ENCODE data around the gene ARL10.
A peak's percentile ranks its signal among the peaks of the same experiment; 100 is the strongest.

The ARL10 gene

DNA sequence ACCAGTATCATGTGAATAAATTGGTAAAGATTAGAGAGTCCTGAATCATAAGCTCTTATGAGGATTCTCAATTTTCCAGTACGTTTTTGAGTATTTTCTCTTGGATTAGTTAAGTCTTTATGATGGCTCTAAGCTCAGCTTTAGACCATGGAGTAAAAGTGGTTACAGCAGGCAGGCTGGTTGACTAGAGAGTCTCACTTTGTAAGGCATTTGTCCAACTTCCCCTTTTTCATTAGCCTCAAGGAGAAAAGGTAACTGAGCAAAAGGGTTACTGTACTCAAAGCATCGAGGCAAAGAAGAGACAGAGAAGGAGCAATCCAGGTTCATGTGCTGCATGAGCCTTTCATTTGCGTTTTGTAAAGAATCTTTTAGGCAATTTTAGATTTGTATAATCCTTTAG is 14.6 kb downstream of the ARL10 start:
- no peaks in the 10 kb centered on the region for H3K27me3 Mint-ChIP-seq (ENCODE audit: low read depth, poor library complexity)
- no peak for DNase-seq
- no peaks in the 10 kb centered on the region for H3K4me1 Mint-ChIP-seq
- TF ChIP-seq, protein P1, sequence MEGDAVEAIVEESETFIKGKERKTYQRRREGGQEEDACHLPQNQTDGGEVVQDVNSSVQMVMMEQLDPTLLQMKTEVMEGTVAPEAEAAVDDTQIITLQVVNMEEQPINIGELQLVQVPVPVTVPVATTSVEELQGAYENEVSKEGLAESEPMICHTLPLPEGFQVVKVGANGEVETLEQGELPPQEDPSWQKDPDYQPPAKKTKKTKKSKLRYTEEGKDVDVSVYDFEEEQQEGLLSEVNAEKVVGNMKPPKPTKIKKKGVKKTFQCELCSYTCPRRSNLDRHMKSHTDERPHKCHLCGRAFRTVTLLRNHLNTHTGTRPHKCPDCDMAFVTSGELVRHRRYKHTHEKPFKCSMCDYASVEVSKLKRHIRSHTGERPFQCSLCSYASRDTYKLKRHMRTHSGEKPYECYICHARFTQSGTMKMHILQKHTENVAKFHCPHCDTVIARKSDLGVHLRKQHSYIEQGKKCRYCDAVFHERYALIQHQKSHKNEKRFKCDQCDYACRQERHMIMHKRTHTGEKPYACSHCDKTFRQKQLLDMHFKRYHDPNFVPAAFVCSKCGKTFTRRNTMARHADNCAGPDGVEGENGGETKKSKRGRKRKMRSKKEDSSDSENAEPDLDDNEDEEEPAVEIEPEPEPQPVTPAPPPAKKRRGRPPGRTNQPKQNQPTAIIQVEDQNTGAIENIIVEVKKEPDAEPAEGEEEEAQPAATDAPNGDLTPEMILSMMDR (IDR thresholded peaks at IDR 0.05) = no peak
- H3K9me3 Mint-ChIP-seq = no peaks in the 10 kb centered on the region
- peak overlapping the region; percentile 55 for H3K27ac Mint-ChIP-seq
- peaks cover 46% of the 10 kb centered on the region for H3K36me3 Mint-ChIP-seq (ENCODE audit: low read depth)
- H3K4me3 Mint-ChIP-seq = no peak overlapping the region

DNA sequence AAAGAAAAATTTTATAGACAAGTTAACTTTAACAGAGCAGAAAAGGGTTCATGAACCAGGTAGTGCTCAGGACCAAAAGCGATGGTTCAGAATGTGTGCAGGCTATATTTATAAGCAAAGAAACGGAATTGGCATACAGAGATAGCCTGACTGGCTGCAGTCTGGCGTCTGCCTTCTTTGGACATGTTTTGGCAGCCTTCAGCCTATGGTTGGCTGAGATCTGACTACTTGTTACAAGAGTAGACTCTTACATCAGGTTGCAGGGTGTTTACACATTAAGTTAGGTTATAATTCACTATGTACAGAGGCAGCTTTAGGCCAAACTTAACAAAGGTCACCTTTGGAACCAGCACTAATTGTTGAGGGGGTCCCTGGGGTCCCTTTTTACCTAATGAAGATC is 16.1 kb downstream of the ARL10 start:
- H3K9me3 Mint-ChIP-seq = no peaks in the 10 kb centered on the region
- no peak overlapping the region for H3K27ac Mint-ChIP-seq
- peaks cover 50% of the 10 kb centered on the region for H3K36me3 Mint-ChIP-seq (ENCODE audit: low read depth)

DNA sequence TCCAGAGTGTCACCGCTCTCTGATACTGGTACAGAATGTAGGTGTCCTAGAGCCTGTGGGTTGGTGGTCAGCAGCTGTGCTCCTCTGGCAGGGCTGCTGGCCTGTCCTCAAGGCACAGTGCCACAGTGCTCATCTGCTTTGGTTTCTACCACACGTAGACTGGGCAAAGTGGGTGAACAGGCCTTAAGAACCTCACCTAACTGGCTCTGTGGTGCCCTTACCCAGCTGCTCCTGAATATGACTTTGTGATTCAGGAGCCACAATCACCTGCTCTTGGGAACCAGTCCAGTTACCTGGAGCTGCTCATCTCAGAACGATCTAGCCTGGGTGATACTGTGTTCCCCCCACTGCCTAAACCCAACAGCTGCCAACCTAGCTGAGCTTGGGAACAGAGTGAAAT is 16.7 kb downstream of the ARL10 start:
- Mint-ChIP-seq H3K27ac (no peak overlapping the region), H3K27me3 (ENCODE audit: low read depth, poor library complexity) (no peaks in the 10 kb centered on the region), H3K9me3 (no peaks in the 10 kb centered on the region), H3K4me3 (no peak overlapping the region), H3K36me3 (ENCODE audit: low read depth) (peaks cover 49% of the 10 kb centered on the region), H3K4me1 (peaks cover 9% of the 10 kb centered on the region)
- TF ChIP-seq, protein P1 (IDR thresholded peaks at IDR 0.05) = no peak
- no peak for DNase-seq

More for the DNA sequence above, 16.1 kb downstream of the ARL10 start:
- H3K4me3 Mint-ChIP-seq = no peak overlapping the region
- TF ChIP-seq, protein P1 (IDR thresholded peaks at IDR 0.05) = no peak
- H3K4me1 Mint-ChIP-seq = peaks cover 3% of the 10 kb centered on the region
- no peak for DNase-seq
- no peaks in the 10 kb centered on the region for H3K27me3 Mint-ChIP-seq (ENCODE audit: low read depth, poor library complexity)

DNA sequence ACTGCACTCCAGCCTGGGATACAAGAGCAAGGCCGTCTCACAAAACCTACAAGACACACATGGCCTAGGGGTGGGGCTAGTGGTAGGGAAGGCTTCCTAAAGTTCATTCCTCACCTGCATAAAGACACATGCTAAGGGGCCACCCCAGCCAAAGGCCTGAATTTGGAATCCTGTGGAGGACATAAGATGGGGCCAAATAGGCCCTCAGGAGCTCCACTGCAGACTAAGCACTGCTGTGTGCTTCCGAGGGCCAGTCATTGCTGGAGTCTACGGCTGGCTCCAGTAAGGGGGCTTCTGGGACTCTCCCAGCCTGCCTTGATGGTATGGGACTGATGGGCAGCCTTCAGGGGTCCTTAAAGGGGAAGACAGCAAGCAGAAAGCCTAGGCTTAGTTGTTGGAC is 17.4 kb downstream of the ARL10 start:
- no peak overlapping the region for H3K4me3 Mint-ChIP-seq
- no peaks in the 10 kb centered on the region for H3K27me3 Mint-ChIP-seq (ENCODE audit: low read depth, poor library complexity)
- H3K9me3 Mint-ChIP-seq = no peaks in the 10 kb centered on the region
- DNase-seq = no peak
- TF ChIP-seq, protein P1 (IDR thresholded peaks at IDR 0.05) = no peak
- peaks cover 16% of the 10 kb centered on the region for H3K4me1 Mint-ChIP-seq
- H3K36me3 Mint-ChIP-seq (ENCODE audit: low read depth) = peaks cover 49% of the 10 kb centered on the region
- H3K27ac Mint-ChIP-seq = no peak overlapping the region

DNA sequence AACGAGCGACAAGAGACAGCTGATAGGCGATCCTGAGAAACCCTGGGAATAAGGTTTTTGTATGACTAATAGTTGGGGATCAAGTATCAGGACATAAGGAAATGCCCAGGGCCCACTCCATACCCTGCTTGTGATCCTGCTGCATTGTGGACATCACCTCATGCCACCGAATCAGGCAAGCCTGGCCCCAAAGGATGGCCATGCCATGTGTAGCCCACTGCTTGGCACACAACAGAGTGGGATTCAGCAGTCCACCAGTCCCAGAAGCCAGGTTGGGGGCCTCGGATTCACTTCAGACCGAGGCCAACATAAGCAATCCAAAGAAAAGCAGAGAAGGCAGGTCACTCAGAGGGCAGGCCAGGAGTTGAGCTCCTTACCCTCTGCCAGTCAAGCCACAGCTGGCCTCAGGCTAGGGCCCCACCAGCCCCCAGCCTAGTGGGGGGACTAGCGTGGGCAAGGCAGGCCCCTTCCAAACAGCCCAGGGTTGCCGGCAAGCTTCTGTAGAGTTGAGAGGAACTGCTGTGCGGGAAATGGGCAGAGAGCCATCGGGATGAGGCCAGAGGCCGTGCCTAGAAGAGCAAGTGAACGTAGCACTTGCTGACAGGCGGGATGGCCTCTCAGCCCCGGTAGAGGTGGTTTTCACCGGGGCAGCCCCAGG is 18.1 kb downstream of the ARL10 start:
- DNase-seq = no peak
- Mint-ChIP-seq H3K27me3 (ENCODE audit: low read depth, poor library complexity) (no peaks in the 10 kb centered on the region), H3K4me1 (peaks cover 21% of the 10 kb centered on the region), H3K27ac (no peak overlapping the region), H3K4me3 (no peak overlapping the region), H3K9me3 (no peaks in the 10 kb centered on the region), H3K36me3 (ENCODE audit: low read depth) (peaks cover 49% of the 10 kb centered on the region)
- TF ChIP-seq, protein P1 (IDR thresholded peaks at IDR 0.05) = no peak

DNA sequence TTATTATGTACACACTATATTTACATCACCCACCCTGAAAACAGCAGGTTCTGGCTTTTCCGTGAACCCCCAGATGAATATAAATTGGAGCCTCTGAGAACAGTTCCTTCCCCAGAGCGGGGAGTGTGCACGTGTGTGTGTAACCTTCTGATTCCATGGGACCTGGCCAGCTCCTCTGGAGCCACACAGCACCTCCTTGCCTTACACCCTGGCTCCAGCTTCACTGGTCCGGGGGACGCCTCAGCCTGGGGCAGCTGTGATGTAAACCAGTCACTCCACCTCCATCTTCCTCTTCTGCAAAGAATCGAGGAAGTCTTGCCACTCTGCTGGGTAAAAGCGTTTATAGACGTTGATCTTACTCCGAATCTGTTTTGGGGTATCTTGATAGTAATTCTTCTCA is 18.7 kb downstream of the ARL10 start:
- Mint-ChIP-seq H3K9me3 (no peaks in the 10 kb centered on the region), H3K27ac (no peak overlapping the region), H3K27me3 (ENCODE audit: low read depth, poor library complexity) (no peaks in the 10 kb centered on the region), H3K4me1 (peaks cover 21% of the 10 kb centered on the region), H3K36me3 (ENCODE audit: low read depth) (peaks cover 49% of the 10 kb centered on the region), H3K4me3 (no peak overlapping the region)
- DNase-seq = no peak
- TF ChIP-seq, protein P1 (IDR thresholded peaks at IDR 0.05) = no peak

Data from nephron progenitor cell (in vitro differentiated cells).